ENCODE measurements around the gene B4GALT5. TPM values are rescaled to one million over a fixed set of nuclear protein-coding genes. Genes with fewer than 3 reads are reported as not detected.

Gene B4GALT5
- polyA plus RNA-seq, 1 of the 3 experiments (the other 2 are of a cell fraction), result 35.1 TPM

GRCh38 chr20:49682798-49683197 lies 30.9 kb downstream of the B4GALT5 start:
- TF ChIP-seq POLR2AphosphoS5 (IDR thresholded peaks at IDR 0.05; ENCODE audit: low read depth, low read length) (no peak), EZH2phosphoT487 (IDR thresholded peaks at IDR 0.05; ENCODE audit: borderline replicate concordance, low read depth) (no peak), FOXM1 (IDR thresholded peaks at IDR 0.05; ENCODE audit: low read depth) (no peak), MEF2A (IDR thresholded peaks at IDR 0.05; ENCODE audit: borderline replicate concordance, low read depth) (no peak), SMC3 (IDR thresholded peaks at IDR 0.05; ENCODE audit: low read depth, low read length) (no peak)
- Histone ChIP-seq H3K36me3 (replicated peaks in 1 of 2; ENCODE audit: control insufficient read depth in 1 of 2, insufficient read depth in 2 of 2, low read length in 1 of 2) (no peaks in the 10 kb centered on the region), H4K20me1 (ENCODE audit: insufficient read depth) (peaks cover 34% of the 10 kb centered on the region), H3K4me1 (ENCODE audit: control insufficient read depth in 1 of 2, insufficient read depth in 2 of 2, low read depth in 1 of 2, low read length in 1 of 2) (peaks cover 10 to 47% of the 10 kb centered on the region in 2 experiments), H3K9ac (no peak overlapping the region), H3K9me2 (no peaks in the 10 kb centered on the region), H3K4me3 (ENCODE audit: low read depth in 2 of 2, low read length in 1 of 2) (no peak overlapping the region), H3K27ac (ENCODE audit: low read depth in 2 of 2, low read length in 1 of 2) (no peak overlapping the region), H3K9me3 (no peaks in the 10 kb centered on the region), H3F3A (replicated peaks; ENCODE audit: insufficient read depth) (peaks cover 23% of the 10 kb centered on the region), H3K27me3 (ENCODE audit: insufficient read depth) (no peaks in the 10 kb centered on the region), H2AFZ (ENCODE audit: low read depth) (no peak overlapping the region), H3K79me2 (ENCODE audit: insufficient read depth) (peaks cover 98% of the 10 kb centered on the region), H3K4me2 (no peak overlapping the region)
- DNase-seq, result no peak
- POLR2A ChIA-PET, result no interaction called here
- CTCF ChIA-PET, result no interaction called here
- 97% methylated on average over 4 of the region's 4 CpGs for WGBS (ENCODE audit: low lambda C conversion rate)

GRCh38 chr20:49682278-49682677 lies 31.4 kb downstream of the B4GALT5 start:
- Histone ChIP-seq H3K9me3 (no peaks in the 10 kb centered on the region), H4K20me1 (ENCODE audit: insufficient read depth) (peaks cover 35% of the 10 kb centered on the region), H3K9me2 (no peaks in the 10 kb centered on the region), H3K4me2 (no peak overlapping the region), H3K27ac (ENCODE audit: low read depth in 2 of 2, low read length in 1 of 2) (no peak overlapping the region), H3K4me3 (ENCODE audit: low read depth in 2 of 2, low read length in 1 of 2) (no peak overlapping the region), H2AFZ (ENCODE audit: low read depth) (no peak overlapping the region), H3K9ac (no peak overlapping the region), H3K79me2 (ENCODE audit: insufficient read depth) (peaks cover 99% of the 10 kb centered on the region), H3K36me3 (replicated peaks in 1 of 2; ENCODE audit: control insufficient read depth in 1 of 2, insufficient read depth in 2 of 2, low read length in 1 of 2) (no peaks in the 10 kb centered on the region), H3F3A (replicated peaks; ENCODE audit: insufficient read depth) (peaks cover 23% of the 10 kb centered on the region), H3K27me3 (ENCODE audit: insufficient read depth) (no peaks in the 10 kb centered on the region), H3K4me1 (ENCODE audit: control insufficient read depth in 1 of 2, insufficient read depth in 2 of 2, low read depth in 1 of 2, low read length in 1 of 2) (peaks cover 10 to 51% of the 10 kb centered on the region in 2 experiments)
- ChIA-PET POLR2A (no interaction called here), CTCF (no interaction called here)
- WGBS (ENCODE audit: low lambda C conversion rate), result 95% methylated on average over 8 of the region's 8 CpGs
- no peak for DNase-seq
- no peak for TF ChIP-seq JUND (IDR thresholded peaks at IDR 0.05)
- no peak for TF ChIP-seq FOXM1 (IDR thresholded peaks at IDR 0.05; ENCODE audit: low read depth)
- no peak for TF ChIP-seq TAF1 (IDR thresholded peaks at IDR 0.05; ENCODE audit: borderline replicate concordance, low read depth, low read length)
- no peak for TF ChIP-seq RCOR1 (IDR thresholded peaks at IDR 0.05; ENCODE audit: low read length)

DNA sequence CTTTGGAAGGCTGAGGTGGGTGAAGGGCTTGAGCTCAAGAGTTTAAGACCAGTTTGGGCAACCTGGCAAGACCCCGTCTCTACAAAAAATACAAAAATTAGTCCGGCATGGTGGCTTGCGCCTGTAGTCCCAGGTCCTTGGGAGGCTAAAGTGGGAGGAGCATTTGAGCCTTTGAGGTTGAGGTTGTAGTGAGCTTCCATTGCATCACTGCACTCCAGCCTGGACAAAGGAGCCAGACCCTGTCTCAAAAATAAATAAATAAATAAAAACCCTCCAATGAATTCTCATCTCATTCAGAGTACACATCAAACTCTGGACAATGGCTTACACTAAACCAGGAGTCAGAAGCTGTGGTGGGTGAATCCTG lies 31.8 kb downstream of the B4GALT5 start:
- CTCF ChIA-PET, result no interaction called here
- Histone ChIP-seq H3K79me2 (ENCODE audit: insufficient read depth) (peaks cover 99% of the 10 kb centered on the region), H3K9me3 (no peaks in the 10 kb centered on the region), H3K27ac (ENCODE audit: low read depth in 2 of 2, low read length in 1 of 2) (no peak overlapping the region), H3K36me3 (replicated peaks in 1 of 2; ENCODE audit: control insufficient read depth in 1 of 2, insufficient read depth in 2 of 2, low read length in 1 of 2) (no peaks in the 10 kb centered on the region), H3F3A (replicated peaks; ENCODE audit: insufficient read depth) (peaks cover 23% of the 10 kb centered on the region), H3K4me2 (no peak overlapping the region), H3K9me2 (no peaks in the 10 kb centered on the region), H2AFZ (ENCODE audit: low read depth) (no peak overlapping the region), H3K27me3 (ENCODE audit: insufficient read depth) (no peaks in the 10 kb centered on the region), H3K9ac (no peak overlapping the region), H4K20me1 (ENCODE audit: insufficient read depth) (peaks cover 35% of the 10 kb centered on the region), H3K4me1 (ENCODE audit: control insufficient read depth in 1 of 2, insufficient read depth in 2 of 2, low read depth in 1 of 2, low read length in 1 of 2) (peaks cover 14 to 51% of the 10 kb centered on the region in 2 experiments), H3K4me3 (ENCODE audit: low read depth in 2 of 2, low read length in 1 of 2) (no peak overlapping the region)
- POLR2A ChIA-PET, result no interaction called here
- no peak for DNase-seq
- 100% methylated on average over 3 of the region's 3 CpGs for WGBS (ENCODE audit: low lambda C conversion rate)
- TF ChIP-seq EZH2phosphoT487 (IDR thresholded peaks at IDR 0.05; ENCODE audit: borderline replicate concordance, low read depth) (no peak), SIN3A (IDR thresholded peaks at IDR 0.05; ENCODE audit: borderline replicate concordance, low read depth, low read length) (no peak), TCF12 (IDR thresholded peaks at IDR 0.05) (no peak), YY1 (IDR thresholded peaks at IDR 0.05; ENCODE audit: low read depth) (no peak), RCOR1 (IDR thresholded peaks at IDR 0.05; ENCODE audit: low read length) (no peak), REST (IDR thresholded peaks at IDR 0.05; ENCODE audit: low read depth, low read length) (no peak), TAF1 (IDR thresholded peaks at IDR 0.05; ENCODE audit: borderline replicate concordance, low read depth, low read length) (no peak), TEAD4 (IDR thresholded peaks at IDR 0.05; ENCODE audit: borderline replicate concordance, insufficient read depth) (no peak), GATA2 (CRISPR knock-in tag; IDR thresholded peaks at IDR 0.05) (no peak), ELF1 (IDR thresholded peaks at IDR 0.05) (no peak), ZBTB33 (IDR thresholded peaks at IDR 0.05; ENCODE audit: borderline replicate concordance, low read depth) (no peak)
- TF ChIP-seq, protein P1, sequence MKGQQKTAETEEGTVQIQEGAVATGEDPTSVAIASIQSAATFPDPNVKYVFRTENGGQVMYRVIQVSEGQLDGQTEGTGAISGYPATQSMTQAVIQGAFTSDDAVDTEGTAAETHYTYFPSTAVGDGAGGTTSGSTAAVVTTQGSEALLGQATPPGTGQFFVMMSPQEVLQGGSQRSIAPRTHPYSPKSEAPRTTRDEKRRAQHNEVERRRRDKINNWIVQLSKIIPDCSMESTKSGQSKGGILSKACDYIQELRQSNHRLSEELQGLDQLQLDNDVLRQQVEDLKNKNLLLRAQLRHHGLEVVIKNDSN (IDR thresholded peaks at IDR 0.05; ENCODE audit: borderline replicate concordance, low read depth), result no peak

All from SK-N-SH (cell line).